Thyroid gland (tissue), 4 donors: ENCODE measurements around the gene ACAN.

Source experiments
- CTCF ChIP-seq, 6 experiments: fragments of 200-600 bp in 3 of 6; fragments of 450-650 bp in 3 of 6; sonication (generic) in 3 of 6; IDR thresholded peaks; one replicate each; pipeline ENCODE4 v1.5.1; 2016 to 2019; ENCODE audit warnings: antibody characterized with exemption in 6 of 6, mild to moderate bottlenecking in 2 of 6, inconsistent platforms in 1 of 6, moderate library complexity in 1 of 6
- POLR2A ChIP-seq, 2 donors: fragments of 450-650 bp; IDR thresholded peaks; one replicate each; pipeline ENCODE4 v1.6.1; 2017; ENCODE audit warnings: antibody characterized with exemption in 2 of 2, mild to moderate bottlenecking in 2 of 2, moderate library complexity in 1 of 2

GRCh38 chr15:88920186-88920891, 117.1 kb downstream of the ACAN start:
- TF ChIP-seq CTCF (IDR thresholded peaks at IDR 0.05) (no peak), POLR2A (IDR thresholded peaks at IDR 0.05) (no peak)
